GM23338 (cell line): Measurements from ENCODE around the gene SCN11A. TPM values are rescaled to one million over a fixed set of nuclear protein-coding genes. Genes with fewer than 3 reads are reported as not detected.

ENCODE experiments used
- ATAC-seq: fragments of 200-7000 bp; cut with Tn5 transposase; 3 replicates; pipeline ENCODE4 v1.9.1; 2020
- DNase-seq: peaks from one replicate; pipeline ENCODE4 v3.0.0-alpha.2; 2015; ENCODE audit warnings: low spot score
- H2AFZ ChIP-seq: fragments of 200-600 bp; sonication (generic); 2 replicates; pipeline ENCODE4 v1.8.0; 2016; ENCODE audit warnings: antibody characterized with exemption, mild to moderate bottlenecking, moderate library complexity
- H3F3A ChIP-seq: fragments of 200-600 bp; sonication (generic); replicated peaks from 2 replicates; pipeline ENCODE4 v1.8.0; 2017; ENCODE audit warnings: antibody characterized with exemption, mixed run types, low read depth
- H3K27ac ChIP-seq: fragments of 200-600 bp; sonication (generic); 2 replicates; pipeline ENCODE4 v1.6.1; 2016; ENCODE audit warnings: low read depth
- H3K27me3 ChIP-seq: fragments of 200-600 bp; sonication (generic); 2 replicates; pipeline ENCODE4 v1.8.0; 2016; ENCODE audit warnings: mild to moderate bottlenecking, mixed run types, moderate library complexity; ENCODE audit not compliant: insufficient read depth
- H3K36me3 ChIP-seq: fragments of 200-600 bp; sonication (generic); 2 replicates; pipeline ENCODE4 v1.8.0; 2016; ENCODE audit warnings: mild to moderate bottlenecking; ENCODE audit not compliant: insufficient read depth
- H3K4me1 ChIP-seq: fragments of 200-600 bp; sonication (generic); 2 replicates; pipeline ENCODE4 v1.8.0; 2016; ENCODE audit warnings: mild to moderate bottlenecking, moderate library complexity; ENCODE audit not compliant: insufficient read depth
- H3K4me2 ChIP-seq: fragments of 200-600 bp; sonication (generic); 2 replicates; pipeline ENCODE4 v1.7.1; 2017; ENCODE audit warnings: mixed run types
- H3K4me3 ChIP-seq: fragments of 200-600 bp; sonication (generic); 2 replicates; pipeline ENCODE4 v1.6.1; 2016; ENCODE audit warnings: mixed run types
- H3K79me2 ChIP-seq: fragments of 200-600 bp; sonication (generic); replicated peaks from 2 replicates; pipeline ENCODE4 v1.8.0; 2017; ENCODE audit warnings: mild to moderate bottlenecking; ENCODE audit not compliant: insufficient read depth
- H3K9me2 ChIP-seq: fragments of 200-600 bp; sonication (generic); 2 replicates; pipeline ENCODE4 v1.8.0; 2017; ENCODE audit not compliant: insufficient read depth
- H4K20me1 ChIP-seq: fragments of 200-600 bp; sonication (generic); replicated peaks from 2 replicates; pipeline ENCODE4 v1.8.0; 2017; ENCODE audit warnings: mild to moderate bottlenecking; ENCODE audit not compliant: insufficient read depth
- H3K27ac Mint-ChIP-seq: 2 replicates; pipeline ENCODE4 v1.8.0; 2020; ENCODE audit warnings: inconsistent platforms, mild to moderate bottlenecking, moderate library complexity, mixed read lengths
- H3K27me3 Mint-ChIP-seq: 3 replicates; pipeline ENCODE4 v1.8.0; 2022; ENCODE audit warnings: low read depth, mild to moderate bottlenecking, moderate library complexity, mixed read lengths, inconsistent platforms; ENCODE audit not compliant: insufficient read depth, poor library complexity
- H3K36me3 Mint-ChIP-seq: 3 replicates; pipeline ENCODE4 v1.8.0; 2021; ENCODE audit warnings: low read depth, mild to moderate bottlenecking, inconsistent platforms, moderate library complexity, mixed read lengths
- H3K4me1 Mint-ChIP-seq: 3 replicates; pipeline ENCODE4 v1.8.0; 2020; ENCODE audit warnings: mild to moderate bottlenecking, inconsistent platforms, mixed read lengths
- H3K4me3 Mint-ChIP-seq: 3 replicates; pipeline ENCODE4 v1.8.0; 2021; ENCODE audit warnings: moderate library complexity, mild to moderate bottlenecking, inconsistent platforms, mixed read lengths
- H3K9me3 Mint-ChIP-seq: 3 replicates; pipeline ENCODE4 v1.8.0; 2020; ENCODE audit warnings: moderate library complexity, mild to moderate bottlenecking, inconsistent platforms, mixed read lengths
- CREB1 ChIP-seq: fragments of 250-450 bp; sonication (Bioruptor Pico); IDR thresholded peaks from 2 replicates; pipeline ENCODE4 v1.5.0; 2020; ENCODE audit warnings: low read depth, mild to moderate bottlenecking, moderate library complexity
- EZH2 ChIP-seq: fragments of 200-600 bp; sonication (generic); IDR thresholded peaks from one replicate; pipeline ENCODE4 v1.8.0; 2017; ENCODE audit warnings: antibody characterized with exemption, mild to moderate bottlenecking, low read depth; ENCODE audit not compliant: unreplicated experiment
- EZH2phosphoT487 ChIP-seq: fragments of 200-600 bp; sonication (generic); IDR thresholded peaks from one replicate; pipeline ENCODE4 v1.8.1; 2018; ENCODE audit warnings: antibody characterized with exemption; ENCODE audit not compliant: unreplicated experiment
- JUNB ChIP-seq: IDR thresholded peaks from one replicate; pipeline ENCODE4 v1.6.1; 2016; ENCODE audit warnings: antibody characterized with exemption; ENCODE audit not compliant: unreplicated experiment
- POLR2AphosphoS5 ChIP-seq: IDR thresholded peaks from 2 replicates; pipeline ENCODE4 v1.6.1; 2016; ENCODE audit warnings: antibody characterized with exemption, low read depth
- STAT1 ChIP-seq: IDR thresholded peaks from one replicate; pipeline ENCODE4 v1.6.1; 2016; ENCODE audit warnings: antibody characterized with exemption; ENCODE audit not compliant: unreplicated experiment
- ZNF114 ChIP-seq: fragments of 250-450 bp; sonication (Bioruptor Pico); IDR thresholded peaks from 2 replicates; pipeline ENCODE4 v1.5.0; 2020; ENCODE audit warnings: mild to moderate bottlenecking, moderate library complexity
- polyA plus RNA-seq: library from polyadenylated mRNA; unstranded; fragments of >200 nt; fragmentation: Nextera tagmentation; extraction: Ambion mirVana; gene quantifications from 2 replicates; pipeline ENCODE4 v1.2.1, GENCODE V29; 2016
- total RNA-seq: library from RNA; depleted of rRNA; stranded (reverse); fragments of >200 nt; shearing (Covaris generic); gene quantifications from 2 replicates; pipeline ENCODE4 v1.2.3, GENCODE V29; 2014
- TF ChIP-seq, protein P1 (sequence below), 2 experiments: fragments of 200-600 bp in 1 of 2; sonication (generic) in 1 of 2; conservative IDR thresholded peaks; 2 replicates each; pipeline versions ENCODE4 v1.5.1 to v1.6.1; 2016 to 2017; ENCODE audit warnings: antibody characterized with exemption in 2 of 2, low read depth in 2 of 2, mild to moderate bottlenecking in 2 of 2, moderate library complexity in 1 of 2
- TF ChIP-seq, protein P2 (sequence below): fragments of 250-450 bp; sonication (Bioruptor Pico); IDR thresholded peaks from 2 replicates; pipeline ENCODE4 v1.5.0; 2020; ENCODE audit warnings: mild to moderate bottlenecking, moderate library complexity
- TF ChIP-seq, protein P3 (sequence below): IDR thresholded peaks from one replicate; pipeline ENCODE4 v1.6.1; 2018; ENCODE audit warnings: antibody characterized with exemption; ENCODE audit not compliant: unreplicated experiment
- TF ChIP-seq, protein P4 (sequence below): IDR thresholded peaks from 2 replicates; pipeline ENCODE4 v1.6.1; 2016; ENCODE audit warnings: antibody characterized with exemption

SCN11A gene
- total and polyA plus RNA-seq, 2 experiments from 2014 or later = 0.05 to 0.14 TPM

DNA sequence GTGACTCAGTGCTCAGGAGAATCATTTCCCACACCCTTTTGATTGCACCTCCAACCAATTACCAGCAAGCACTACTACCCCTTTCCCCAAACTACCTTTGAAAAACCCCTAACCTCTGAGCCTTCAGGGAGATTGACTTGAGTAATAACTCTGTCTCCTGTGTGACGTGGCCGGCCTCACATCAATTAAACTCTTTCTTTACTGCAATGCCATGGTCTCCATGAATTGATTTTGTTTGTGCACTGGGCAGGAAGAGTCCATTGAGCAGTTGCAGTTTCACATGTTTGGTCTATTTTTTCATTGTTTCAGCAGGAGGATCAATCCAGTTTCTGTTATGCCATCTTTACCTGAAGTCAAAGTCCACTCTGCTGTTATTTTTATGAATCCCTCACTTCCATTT lies 32.4 kb downstream of the SCN11A start (continued):
- TF ChIP-seq, protein P1, sequence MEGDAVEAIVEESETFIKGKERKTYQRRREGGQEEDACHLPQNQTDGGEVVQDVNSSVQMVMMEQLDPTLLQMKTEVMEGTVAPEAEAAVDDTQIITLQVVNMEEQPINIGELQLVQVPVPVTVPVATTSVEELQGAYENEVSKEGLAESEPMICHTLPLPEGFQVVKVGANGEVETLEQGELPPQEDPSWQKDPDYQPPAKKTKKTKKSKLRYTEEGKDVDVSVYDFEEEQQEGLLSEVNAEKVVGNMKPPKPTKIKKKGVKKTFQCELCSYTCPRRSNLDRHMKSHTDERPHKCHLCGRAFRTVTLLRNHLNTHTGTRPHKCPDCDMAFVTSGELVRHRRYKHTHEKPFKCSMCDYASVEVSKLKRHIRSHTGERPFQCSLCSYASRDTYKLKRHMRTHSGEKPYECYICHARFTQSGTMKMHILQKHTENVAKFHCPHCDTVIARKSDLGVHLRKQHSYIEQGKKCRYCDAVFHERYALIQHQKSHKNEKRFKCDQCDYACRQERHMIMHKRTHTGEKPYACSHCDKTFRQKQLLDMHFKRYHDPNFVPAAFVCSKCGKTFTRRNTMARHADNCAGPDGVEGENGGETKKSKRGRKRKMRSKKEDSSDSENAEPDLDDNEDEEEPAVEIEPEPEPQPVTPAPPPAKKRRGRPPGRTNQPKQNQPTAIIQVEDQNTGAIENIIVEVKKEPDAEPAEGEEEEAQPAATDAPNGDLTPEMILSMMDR (conservative IDR thresholded peaks at IDR 0.05; ENCODE audit: low read depth in 2 of 2) = no peak

DNA sequence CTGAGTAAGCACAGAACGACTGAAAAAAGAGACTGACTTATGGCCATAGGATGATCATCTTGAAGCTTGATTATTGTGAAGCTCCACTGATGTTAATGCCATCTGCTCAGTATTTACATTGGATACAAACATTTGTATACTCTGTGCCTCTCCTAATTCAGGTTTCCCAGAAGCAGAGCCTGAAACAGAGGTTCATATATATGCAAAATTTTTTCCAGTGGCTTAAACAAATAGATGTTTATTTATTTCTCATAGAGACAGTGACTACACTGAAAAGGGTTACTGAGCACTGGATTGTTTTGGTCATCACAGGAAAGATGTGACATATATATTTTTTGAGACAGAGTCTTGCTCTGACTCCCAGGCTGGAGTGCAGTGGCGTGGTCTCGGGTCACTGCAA lies 36.3 kb downstream of the SCN11A start:
- DNase-seq = no peak
- peaks cover 8% of the 10 kb centered on the region for H3K9me2 ChIP-seq
- no peaks in the 10 kb centered on the region for H3K36me3 ChIP-seq
- H3K27me3 Mint-ChIP-seq = peaks cover 6% of the 10 kb centered on the region
- H3K27me3 ChIP-seq = no peaks in the 10 kb centered on the region
- H3K4me1 ChIP-seq = 0 out of 2 replicates have a peak, but pooled peaks cover 3% of the 10 kb centered on the region
- no peaks in the 10 kb centered on the region for H3K36me3 Mint-ChIP-seq
- no peaks in the 10 kb centered on the region for H3K79me2 ChIP-seq
- H3K27ac ChIP-seq = no peak overlapping the region
- H3F3A ChIP-seq = no peaks in the 10 kb centered on the region
- no peak overlapping the region for H3K4me2 ChIP-seq
- H3K4me3 Mint-ChIP-seq = no peak overlapping the region
- no peaks in the 10 kb centered on the region for H4K20me1 ChIP-seq
- no peak overlapping the region for H3K4me3 ChIP-seq
- no peak for ATAC-seq
- H2AFZ ChIP-seq = no peak overlapping the region
- H3K4me1 Mint-ChIP-seq = peaks cover 16% of the 10 kb centered on the region
- H3K9me3 Mint-ChIP-seq = no peaks in the 10 kb centered on the region
- H3K27ac Mint-ChIP-seq = no peak overlapping the region
- TF ChIP-seq EZH2 (no peak), EZH2phosphoT487 (no peak), POLR2AphosphoS5 (no peak), JUNB (no peak), ZNF114 (CRISPR knock-in tag) (no peak), CREB1 (no peak), STAT1 (no peak)
- TF ChIP-seq, protein P2, sequence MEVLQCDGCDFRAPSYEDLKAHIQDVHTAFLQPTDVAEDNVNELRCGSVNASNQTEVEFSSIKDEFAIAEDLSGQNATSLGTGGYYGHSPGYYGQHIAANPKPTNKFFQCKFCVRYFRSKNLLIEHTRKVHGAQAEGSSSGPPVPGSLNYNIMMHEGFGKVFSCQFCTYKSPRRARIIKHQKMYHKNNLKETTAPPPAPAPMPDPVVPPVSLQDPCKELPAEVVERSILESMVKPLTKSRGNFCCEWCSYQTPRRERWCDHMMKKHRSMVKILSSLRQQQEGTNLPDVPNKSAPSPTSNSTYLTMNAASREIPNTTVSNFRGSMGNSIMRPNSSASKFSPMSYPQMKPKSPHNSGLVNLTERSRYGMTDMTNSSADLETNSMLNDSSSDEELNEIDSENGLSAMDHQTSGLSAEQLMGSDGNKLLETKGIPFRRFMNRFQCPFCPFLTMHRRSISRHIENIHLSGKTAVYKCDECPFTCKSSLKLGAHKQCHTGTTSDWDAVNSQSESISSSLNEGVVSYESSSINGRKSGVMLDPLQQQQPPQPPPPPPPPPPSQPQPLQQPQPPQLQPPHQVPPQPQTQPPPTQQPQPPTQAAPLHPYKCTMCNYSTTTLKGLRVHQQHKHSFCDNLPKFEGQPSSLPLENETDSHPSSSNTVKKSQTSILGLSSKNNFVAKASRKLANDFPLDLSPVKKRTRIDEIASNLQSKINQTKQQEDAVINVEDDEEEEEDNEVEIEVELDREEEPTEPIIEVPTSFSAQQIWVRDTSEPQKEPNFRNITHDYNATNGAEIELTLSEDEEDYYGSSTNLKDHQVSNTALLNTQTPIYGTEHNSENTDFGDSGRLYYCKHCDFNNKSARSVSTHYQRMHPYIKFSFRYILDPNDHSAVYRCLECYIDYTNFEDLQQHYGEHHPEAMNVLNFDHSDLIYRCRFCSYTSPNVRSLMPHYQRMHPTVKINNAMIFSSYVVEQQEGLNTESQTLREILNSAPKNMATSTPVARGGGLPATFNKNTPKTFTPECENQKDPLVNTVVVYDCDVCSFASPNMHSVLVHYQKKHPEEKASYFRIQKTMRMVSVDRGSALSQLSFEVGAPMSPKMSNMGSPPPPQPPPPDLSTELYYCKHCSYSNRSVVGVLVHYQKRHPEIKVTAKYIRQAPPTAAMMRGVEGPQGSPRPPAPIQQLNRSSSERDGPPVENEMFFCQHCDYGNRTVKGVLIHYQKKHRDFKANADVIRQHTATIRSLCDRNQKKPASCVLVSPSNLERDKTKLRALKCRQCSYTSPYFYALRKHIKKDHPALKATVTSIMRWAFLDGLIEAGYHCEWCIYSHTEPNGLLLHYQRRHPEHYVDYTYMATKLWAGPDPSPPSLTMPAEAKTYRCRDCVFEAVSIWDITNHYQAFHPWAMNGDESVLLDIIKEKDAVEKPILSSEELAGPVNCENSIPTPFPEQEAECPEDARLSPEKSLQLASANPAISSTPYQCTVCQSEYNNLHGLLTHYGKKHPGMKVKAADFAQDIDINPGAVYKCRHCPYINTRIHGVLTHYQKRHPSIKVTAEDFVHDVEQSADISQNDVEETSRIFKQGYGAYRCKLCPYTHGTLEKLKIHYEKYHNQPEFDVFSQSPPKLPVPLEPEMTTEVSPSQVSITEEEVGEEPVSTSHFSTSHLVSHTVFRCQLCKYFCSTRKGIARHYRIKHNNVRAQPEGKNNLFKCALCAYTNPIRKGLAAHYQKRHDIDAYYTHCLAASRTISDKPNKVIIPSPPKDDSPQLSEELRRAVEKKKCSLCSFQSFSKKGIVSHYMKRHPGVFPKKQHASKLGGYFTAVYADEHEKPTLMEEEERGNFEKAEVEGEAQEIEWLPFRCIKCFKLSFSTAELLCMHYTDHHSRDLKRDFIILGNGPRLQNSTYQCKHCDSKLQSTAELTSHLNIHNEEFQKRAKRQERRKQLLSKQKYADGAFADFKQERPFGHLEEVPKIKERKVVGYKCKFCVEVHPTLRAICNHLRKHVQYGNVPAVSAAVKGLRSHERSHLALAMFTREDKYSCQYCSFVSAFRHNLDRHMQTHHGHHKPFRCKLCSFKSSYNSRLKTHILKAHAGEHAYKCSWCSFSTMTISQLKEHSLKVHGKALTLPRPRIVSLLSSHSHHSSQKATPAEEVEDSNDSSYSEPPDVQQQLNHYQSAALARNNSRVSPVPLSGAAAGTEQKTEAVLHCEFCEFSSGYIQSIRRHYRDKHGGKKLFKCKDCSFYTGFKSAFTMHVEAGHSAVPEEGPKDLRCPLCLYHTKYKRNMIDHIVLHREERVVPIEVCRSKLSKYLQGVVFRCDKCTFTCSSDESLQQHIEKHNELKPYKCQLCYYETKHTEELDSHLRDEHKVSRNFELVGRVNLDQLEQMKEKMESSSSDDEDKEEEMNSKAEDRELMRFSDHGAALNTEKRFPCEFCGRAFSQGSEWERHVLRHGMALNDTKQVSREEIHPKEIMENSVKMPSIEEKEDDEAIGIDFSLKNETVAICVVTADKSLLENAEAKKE (CRISPR knock-in tag) = no peak
- TF ChIP-seq, protein P3, sequence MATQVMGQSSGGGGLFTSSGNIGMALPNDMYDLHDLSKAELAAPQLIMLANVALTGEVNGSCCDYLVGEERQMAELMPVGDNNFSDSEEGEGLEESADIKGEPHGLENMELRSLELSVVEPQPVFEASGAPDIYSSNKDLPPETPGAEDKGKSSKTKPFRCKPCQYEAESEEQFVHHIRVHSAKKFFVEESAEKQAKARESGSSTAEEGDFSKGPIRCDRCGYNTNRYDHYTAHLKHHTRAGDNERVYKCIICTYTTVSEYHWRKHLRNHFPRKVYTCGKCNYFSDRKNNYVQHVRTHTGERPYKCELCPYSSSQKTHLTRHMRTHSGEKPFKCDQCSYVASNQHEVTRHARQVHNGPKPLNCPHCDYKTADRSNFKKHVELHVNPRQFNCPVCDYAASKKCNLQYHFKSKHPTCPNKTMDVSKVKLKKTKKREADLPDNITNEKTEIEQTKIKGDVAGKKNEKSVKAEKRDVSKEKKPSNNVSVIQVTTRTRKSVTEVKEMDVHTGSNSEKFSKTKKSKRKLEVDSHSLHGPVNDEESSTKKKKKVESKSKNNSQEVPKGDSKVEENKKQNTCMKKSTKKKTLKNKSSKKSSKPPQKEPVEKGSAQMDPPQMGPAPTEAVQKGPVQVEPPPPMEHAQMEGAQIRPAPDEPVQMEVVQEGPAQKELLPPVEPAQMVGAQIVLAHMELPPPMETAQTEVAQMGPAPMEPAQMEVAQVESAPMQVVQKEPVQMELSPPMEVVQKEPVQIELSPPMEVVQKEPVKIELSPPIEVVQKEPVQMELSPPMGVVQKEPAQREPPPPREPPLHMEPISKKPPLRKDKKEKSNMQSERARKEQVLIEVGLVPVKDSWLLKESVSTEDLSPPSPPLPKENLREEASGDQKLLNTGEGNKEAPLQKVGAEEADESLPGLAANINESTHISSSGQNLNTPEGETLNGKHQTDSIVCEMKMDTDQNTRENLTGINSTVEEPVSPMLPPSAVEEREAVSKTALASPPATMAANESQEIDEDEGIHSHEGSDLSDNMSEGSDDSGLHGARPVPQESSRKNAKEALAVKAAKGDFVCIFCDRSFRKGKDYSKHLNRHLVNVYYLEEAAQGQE = no peak
- TF ChIP-seq, protein P4, sequence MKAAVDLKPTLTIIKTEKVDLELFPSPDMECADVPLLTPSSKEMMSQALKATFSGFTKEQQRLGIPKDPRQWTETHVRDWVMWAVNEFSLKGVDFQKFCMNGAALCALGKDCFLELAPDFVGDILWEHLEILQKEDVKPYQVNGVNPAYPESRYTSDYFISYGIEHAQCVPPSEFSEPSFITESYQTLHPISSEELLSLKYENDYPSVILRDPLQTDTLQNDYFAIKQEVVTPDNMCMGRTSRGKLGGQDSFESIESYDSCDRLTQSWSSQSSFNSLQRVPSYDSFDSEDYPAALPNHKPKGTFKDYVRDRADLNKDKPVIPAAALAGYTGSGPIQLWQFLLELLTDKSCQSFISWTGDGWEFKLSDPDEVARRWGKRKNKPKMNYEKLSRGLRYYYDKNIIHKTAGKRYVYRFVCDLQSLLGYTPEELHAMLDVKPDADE = no peak
